HG03439 (cell line): ENCODE measurements around the gene USP32.
"Not testable (repeated sequence)": the region's sequence is repeated elsewhere in the genome, so short reads cannot be mapped to it uniquely, and the experiment has no call there.

Experiments used
- ATAC-seq: cut with Tn5 transposase; IDR thresholded peaks from one replicate; pipeline ENCODE4 v1.9.1; 2021; ENCODE audit warnings: mild to moderate bottlenecking, moderate library complexity; ENCODE audit not compliant: unreplicated experiment

The USP32 gene

GRCh38 chr17:60412701-60413100 lies 20.8 kb upstream of the USP32 start:
- ATAC-seq, result no peak

DNA sequence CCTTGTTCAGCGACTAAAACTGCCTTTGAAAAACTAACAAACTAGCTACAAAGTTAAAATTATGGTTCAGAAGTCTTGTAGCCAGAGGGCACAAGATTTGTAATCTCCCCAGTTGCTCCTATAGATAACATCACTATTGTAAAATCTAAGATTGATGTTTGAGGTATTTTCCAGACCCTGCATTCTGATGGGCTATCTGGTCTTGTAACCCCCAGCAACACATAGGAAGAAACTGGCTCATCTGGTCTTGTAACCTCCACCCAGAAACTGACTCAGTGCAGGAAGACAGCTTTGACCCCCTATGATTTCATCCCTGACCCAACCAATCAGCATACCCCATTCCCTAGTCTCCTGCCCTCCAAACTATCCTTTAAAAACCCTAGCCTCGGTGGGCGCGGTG lies 18.1 kb upstream of the USP32 start:
- no peak for ATAC-seq

GRCh38 chr17:60406887-60407286 lies 15.0 kb upstream of the USP32 start:
- ATAC-seq, result no peak

GRCh38 chr17:60403962-60404361 lies 12.0 kb upstream of the USP32 start:
- ATAC-seq, result no peak

DNA sequence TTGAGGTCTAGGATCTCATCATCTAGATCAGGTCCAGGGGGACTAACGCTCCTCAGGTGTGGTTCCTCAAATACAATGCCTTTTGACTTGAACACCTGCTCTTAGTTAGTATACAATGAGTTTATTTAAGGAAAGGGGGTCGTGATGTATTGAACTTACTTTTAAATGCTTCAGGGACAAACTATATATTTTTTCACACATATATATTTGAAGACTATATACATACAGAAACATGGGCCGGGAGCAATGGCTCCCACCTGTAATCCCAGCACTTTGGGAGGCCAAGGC lies 11.5 kb upstream of the USP32 start:
- ATAC-seq, result no peak

GRCh38 chr17:60401819-60402218 lies 9.9 kb upstream of the USP32 start:
- ATAC-seq, result no peak

DNA sequence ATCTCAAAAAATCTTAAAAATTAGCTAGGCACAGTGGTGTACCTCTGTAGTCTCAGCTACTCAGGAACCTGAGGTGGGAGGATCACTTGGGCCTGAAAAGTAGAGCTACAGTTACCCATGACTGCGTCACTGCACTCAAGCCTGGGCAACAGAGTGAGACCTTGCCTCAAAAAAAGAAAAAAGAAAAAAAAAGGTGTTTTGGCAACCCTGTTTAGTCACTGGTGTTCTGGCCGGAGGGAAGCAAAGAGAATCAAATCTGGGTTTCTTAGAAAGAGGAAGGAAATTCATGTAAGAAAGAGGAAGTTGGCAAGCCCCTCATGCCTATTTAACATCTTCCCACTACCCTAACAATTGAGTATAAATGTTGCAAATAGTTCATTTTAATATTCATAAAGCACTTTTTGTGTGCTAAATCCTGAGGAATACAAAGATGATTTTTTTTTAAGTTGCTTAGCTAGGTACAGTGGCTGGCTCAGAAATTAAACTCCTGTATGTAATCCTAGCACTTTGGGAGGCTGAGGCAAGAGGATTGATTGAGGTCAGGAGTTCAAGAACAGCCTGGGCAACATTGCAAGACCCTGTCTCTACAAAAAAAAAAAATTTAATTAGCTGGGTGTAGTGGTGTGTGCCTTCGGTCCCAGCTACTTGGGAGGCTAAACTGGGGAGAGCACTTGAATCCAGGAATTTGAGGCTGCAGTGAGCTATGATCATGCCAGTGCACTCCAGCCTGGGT lies 6.5 kb upstream of the USP32 start:
- no peak for ATAC-seq

- ATAC-seq, result no peak
Observed at GRCh38 chr17:60396412-60396811, 4.5 kb upstream of the USP32 start.

GRCh38 chr17:60395508-60396065 lies 3.7 kb upstream of the USP32 start:
- ATAC-seq, result no peak

DNA sequence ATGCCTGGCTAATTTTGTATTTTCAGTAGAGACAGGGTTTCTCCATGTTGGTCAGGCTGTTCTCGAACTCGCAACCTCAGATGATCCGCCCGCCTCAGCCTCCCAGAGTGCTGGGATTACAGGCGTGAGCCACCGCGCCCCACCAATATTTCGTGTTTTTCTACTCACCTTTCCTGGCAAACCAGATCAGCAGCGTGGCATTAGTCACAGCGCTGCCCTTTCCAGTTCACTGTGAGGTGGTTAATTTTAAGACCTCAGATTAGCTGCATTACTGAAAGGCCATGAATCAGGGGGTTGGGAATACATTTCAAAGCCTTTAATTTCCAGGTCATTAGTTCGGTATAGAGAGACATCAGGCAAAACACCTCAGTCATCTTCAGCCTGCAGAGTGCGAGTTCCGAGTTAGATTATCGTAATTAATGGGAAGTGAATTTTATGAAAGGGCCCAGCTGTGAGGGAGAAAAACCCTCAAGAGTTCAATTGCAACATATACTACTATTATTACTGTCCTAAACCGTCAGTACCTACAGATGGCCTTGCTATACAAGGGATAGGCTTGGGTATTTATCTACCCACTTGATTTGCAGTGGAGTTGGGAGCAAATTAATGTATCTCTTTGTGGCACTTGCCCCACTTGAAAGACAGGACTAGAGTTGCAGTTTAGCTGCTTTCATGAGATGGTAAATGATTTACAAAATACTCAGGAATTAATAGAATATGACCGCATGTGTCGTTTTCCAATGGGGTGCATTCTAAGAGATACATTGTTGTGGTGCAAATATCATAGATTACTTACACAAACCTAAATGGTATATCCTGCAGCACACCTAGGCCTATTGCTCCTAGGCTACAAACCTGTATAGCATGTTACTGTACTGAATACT lies 2.1 kb upstream of the USP32 start:
- ATAC-seq, result no peak

- ATAC-seq, result no peak
Observed at GRCh38 chr17:60392845-60393702, 1.1 kb upstream of the USP32 start.

GRCh38 chr17:60391471-60392041 lies 377 bp downstream of the USP32 start:
- ATAC-seq, result peak; percentile 23

DNA sequence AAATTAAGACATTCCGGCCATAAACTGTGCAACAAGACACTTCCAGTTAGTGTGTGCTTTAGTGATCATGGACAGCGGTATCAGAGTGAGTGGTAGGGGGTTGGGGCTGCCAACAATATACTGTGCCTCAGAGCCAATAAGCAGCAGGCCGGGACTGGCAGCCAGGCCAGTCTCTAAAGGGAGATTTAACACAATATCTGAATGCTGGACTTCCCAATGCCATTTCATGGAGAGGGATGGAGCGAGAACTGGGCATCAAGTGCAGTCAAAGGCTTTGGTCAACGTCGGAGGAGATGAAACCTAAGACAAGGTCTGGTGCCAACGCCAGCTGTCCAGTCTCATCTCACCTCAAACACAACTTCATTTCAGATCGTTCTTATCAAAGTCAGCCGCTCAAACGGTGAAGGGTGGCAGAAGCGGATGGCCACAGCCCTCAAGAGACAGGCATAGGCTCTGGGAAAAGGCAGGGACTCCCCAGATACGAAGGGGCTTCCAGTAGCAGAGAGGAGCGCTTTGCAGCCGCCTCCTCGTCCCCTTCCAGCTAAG lies 935 bp downstream of the USP32 start:
- ATAC-seq, result no peak

- ATAC-seq, result no peak
Observed at GRCh38 chr17:60390186-60390585, 1.7 kb downstream of the USP32 start.

- ATAC-seq, result no peak
Observed at GRCh38 chr17:60388742-60389141, 3.2 kb downstream of the USP32 start.

GRCh38 chr17:60387666-60388065 lies 4.3 kb downstream of the USP32 start:
- ATAC-seq, result no peak

GRCh38 chr17:60386147-60387058 lies 5.5 kb downstream of the USP32 start:
- ATAC-seq, result no peak

DNA sequence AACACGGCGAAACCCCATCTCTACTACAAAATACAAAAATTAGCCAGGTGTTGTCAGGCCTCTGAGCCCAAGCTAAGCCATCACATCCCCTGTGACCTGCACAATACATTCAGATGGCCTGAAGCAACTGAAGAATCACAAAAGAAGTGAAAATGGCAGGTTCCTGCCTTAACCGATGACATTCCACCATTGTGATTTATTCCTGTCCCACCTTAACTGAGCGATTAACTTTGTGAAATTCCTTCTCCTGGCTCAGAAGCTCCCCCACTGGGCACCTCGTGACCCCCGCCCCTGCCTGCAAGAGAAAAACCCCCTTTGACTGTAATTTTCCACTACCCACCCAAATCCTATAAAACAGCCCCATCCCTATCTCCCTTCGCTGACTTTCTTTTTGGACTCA lies 7.0 kb downstream of the USP32 start:
- ATAC-seq, result not testable (repeated sequence)

DNA sequence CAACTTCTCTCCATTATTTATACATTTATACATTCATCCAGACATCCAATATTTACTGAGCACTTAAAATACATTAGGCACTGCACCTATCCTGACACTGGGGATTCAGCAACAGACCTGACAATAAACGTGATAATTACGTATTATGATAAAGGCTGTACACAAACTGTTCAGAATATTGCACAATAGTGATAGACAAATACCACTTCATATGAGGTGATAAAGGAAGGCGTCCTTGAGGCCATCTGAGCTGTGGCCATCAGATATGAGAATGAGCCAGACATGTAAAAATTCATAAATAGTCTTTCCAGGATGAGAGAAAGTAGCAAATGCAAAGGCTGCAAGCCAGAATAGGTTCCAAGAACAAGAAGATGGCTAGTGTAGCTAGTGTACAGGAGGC lies 8.6 kb downstream of the USP32 start:
- ATAC-seq, result no peak

DNA sequence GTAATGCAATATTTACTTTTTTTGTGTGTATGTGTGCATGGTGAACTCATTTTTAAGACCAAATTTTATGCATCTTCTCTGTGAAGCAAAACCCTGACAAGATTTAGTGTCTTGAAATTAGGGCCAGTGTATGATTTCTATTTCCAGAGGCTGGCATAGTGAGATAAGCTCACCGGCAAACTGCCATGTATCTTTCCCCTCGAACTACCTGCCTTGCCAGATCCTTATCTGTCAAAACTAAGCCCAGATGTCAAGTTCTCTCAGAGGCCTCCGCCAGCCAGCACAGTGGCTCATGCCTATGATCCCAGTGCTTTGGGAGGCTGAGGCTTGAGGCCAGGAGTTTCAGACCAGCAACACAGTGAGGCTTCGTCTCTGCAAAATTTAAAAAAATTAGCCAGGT lies 10.0 kb downstream of the USP32 start:
- ATAC-seq, result no peak
